Right atrium auricular region (tissue), 2 donors: ENCODE results near the gene PLCH1. TPM values are rescaled to one million over a fixed set of nuclear protein-coding genes. Genes with fewer than 3 reads are reported as not detected.
"Not testable (repeated sequence)": the region's sequence is repeated elsewhere in the genome, so short reads cannot be mapped to it uniquely, and the experiment has no call there.

Source experiments
- DNase-seq: peaks from one replicate; pipeline ENCODE4 v3.0.0-alpha.2; 2019; ENCODE audit warnings: low spot score
- H3K27ac ChIP-seq, 2 donors: fragments of 200-600 bp; sonication (generic); 1 replicate in 1 of 2; 2 replicates in 1 of 2; pipeline ENCODE4 v1.5.1; 2016 to 2019
- H3K27me3 ChIP-seq, 2 donors: fragments of 200-600 bp; sonication (generic); one replicate each; pipeline versions ENCODE4 v1.5.1 to v1.6.0; 2017 to 2019
- H3K36me3 ChIP-seq: fragments of 200-600 bp; sonication (generic); one replicate; pipeline ENCODE4 v1.5.1; 2016
- H3K4me1 ChIP-seq, 2 donors: fragments of 200-600 bp; sonication (generic); one replicate each; pipeline versions ENCODE4 v1.5.1 to v1.6.0; 2017 to 2019
- H3K4me3 ChIP-seq, 2 donors: fragments of 200-600 bp; sonication (generic); 1 replicate in 1 of 2; 2 replicates in 1 of 2; pipeline ENCODE4 v1.5.1; 2017 to 2019; ENCODE audit warnings: mild to moderate bottlenecking in 1 of 2, moderate library complexity in 1 of 2
- H3K9me3 ChIP-seq, 2 donors: fragments of 200-600 bp; sonication (generic); one replicate each; pipeline ENCODE4 v1.5.1; 2019
- CTCF ChIP-seq, 2 donors: fragments of 200-600 bp; sonication (generic); IDR thresholded peaks; one replicate each; pipeline ENCODE4 v1.5.1; 2019; ENCODE audit warnings: antibody characterized with exemption in 2 of 2
- total RNA-seq, 2 donors: library from RNA; depleted of rRNA; stranded (reverse); fragments of >200 nt; gene quantifications; one replicate each; pipeline ENCODE4 v1.1.0, GENCODE V29; 2016

PLCH1 gene
- total RNA-seq, 2 donors from 2014 or later: 1.4 to 1.5 TPM

GRCh38 chr3:155619118-155619915, 125.6 kb downstream of the PLCH1 start:
- no peak overlapping the region for H3K4me3 ChIP-seq
- H3K4me1 ChIP-seq: no peaks in the 10 kb centered on the region
- H3K27ac ChIP-seq: no peak overlapping the region
- DNase-seq: no peak
- peaks cover 0 to 5% of the 10 kb centered on the region in 2 donors for H3K9me3 ChIP-seq
- no peak for TF ChIP-seq CTCF (IDR thresholded peaks at IDR 0.05)
- no peaks in the 10 kb centered on the region for H3K27me3 ChIP-seq
- H3K36me3 ChIP-seq: no peaks in the 10 kb centered on the region

GRCh38 chr3:155618543-155618942, 126.3 kb downstream of the PLCH1 start:
- H3K27ac ChIP-seq: no peak overlapping the region
- DNase-seq: no peak
- H3K4me3 ChIP-seq: no peak overlapping the region
- no peak for TF ChIP-seq CTCF (IDR thresholded peaks at IDR 0.05)
- H3K9me3 ChIP-seq: peaks cover 0 to 5% of the 10 kb centered on the region in 2 donors
- no peaks in the 10 kb centered on the region for H3K4me1 ChIP-seq
- H3K27me3 ChIP-seq: no peaks in the 10 kb centered on the region
- no peaks in the 10 kb centered on the region for H3K36me3 ChIP-seq

- Histone ChIP-seq H3K36me3 (no peaks in the 10 kb centered on the region), H3K27ac (no peak overlapping the region), H3K27me3 (no peaks in the 10 kb centered on the region), H3K4me1 (no peaks in the 10 kb centered on the region), H3K4me3 (no peak overlapping the region), H3K9me3 (peaks cover 0 to 5% of the 10 kb centered on the region in 2 donors)
- TF ChIP-seq CTCF (IDR thresholded peaks at IDR 0.05): no peak
- DNase-seq: no peak
Measured at GRCh38 chr3:155617346-155617925, 127.4 kb downstream of the PLCH1 start.

- not testable (repeated sequence) for H3K4me3 ChIP-seq, H3K4me1 ChIP-seq, H3K36me3 ChIP-seq, DNase-seq, H3K27me3 ChIP-seq, H3K27ac ChIP-seq
- peaks cover 0 to 12% of the 10 kb centered on the region in 2 donors for H3K9me3 ChIP-seq
Measured at GRCh38 chr3:155615141-155615540, 129.7 kb downstream of the PLCH1 start.

GRCh38 chr3:155614410-155614809, 130.5 kb downstream of the PLCH1 start:
- H3K9me3 ChIP-seq: peaks cover 0 to 19% of the 10 kb centered on the region in 2 donors
- DNase-seq, H3K4me1 ChIP-seq, H3K36me3 ChIP-seq, H3K27ac ChIP-seq, H3K27me3 ChIP-seq, H3K4me3 ChIP-seq: not testable (repeated sequence)

- no peak overlapping the region for H3K4me3 ChIP-seq
- peaks cover 0 to 26% of the 10 kb centered on the region in 2 donors for H3K9me3 ChIP-seq
- no peaks in the 10 kb centered on the region for H3K36me3 ChIP-seq
- H3K4me1 ChIP-seq: no peaks in the 10 kb centered on the region
- no peak for DNase-seq
- H3K27me3 ChIP-seq: no peaks in the 10 kb centered on the region
- H3K27ac ChIP-seq: no peak overlapping the region
- no peak for TF ChIP-seq CTCF (IDR thresholded peaks at IDR 0.05)
Measured at GRCh38 chr3:155611456-155611855, 133.4 kb downstream of the PLCH1 start.
